A673 (cell line): ENCODE results near the gene EEF2KMT.

Source experiments
- CTCF ChIP-seq: fragments of 300-800, 200-600 bp; sonication (generic); conservative IDR thresholded peaks from 2 replicates; pipeline ENCODE4 v1.5.1; 2017; ENCODE audit warnings: low read depth, mild to moderate bottlenecking, antibody characterized with exemption, low read length, moderate library complexity, mixed read lengths
- EZH2 ChIP-seq: fragments of 200-600 bp; sonication (generic); IDR thresholded peaks from 2 replicates; pipeline ENCODE4 v1.6.1; 2017; ENCODE audit warnings: borderline replicate concordance, low read depth, mild to moderate bottlenecking, mixed read lengths, antibody characterized with exemption, low read length; ENCODE audit not compliant: poor library complexity, severe bottlenecking

- TF ChIP-seq CTCF (peak; percentile 28; the same call in 1 of the 2 replicates), EZH2 (no peak)
Measured at GRCh38 chr16:5058476-5058875, 39.1 kb downstream of the EEF2KMT start.
